CD4-positive, CD25-positive, alpha-beta regulatory T cell (primary cell): ENCODE results near the gene ARFGAP3. TPM values are rescaled to one million over a fixed set of nuclear protein-coding genes. Genes with fewer than 3 reads are reported as not detected.

Experiments used
- ATAC-seq, 2 donors: fragments of 150-1000 bp; cut with Tn5 transposase; one replicate each; pipeline ENCODE4 v1.10.0; 2021; ENCODE audit warnings: low read depth in 2 of 2, moderate number of reproducible peaks in 2 of 2, moderate library complexity in 1 of 2
- DNase-seq, 3 donors: peaks; one replicate each; pipeline versions ENCODE4 v3.0.0 to v3.0.0-alpha.2; 2012 to 2022; ENCODE audit warnings: mixed read lengths in 1 of 3
- H3K27ac ChIP-seq: one replicate; pipeline ENCODE4 v1.7.0; 2013; ENCODE audit warnings: mild to moderate bottlenecking, low read length; ENCODE audit not compliant: insufficient read depth, poor library complexity, severe bottlenecking
- H3K27me3 ChIP-seq: one replicate; pipeline ENCODE4 v1.7.0; 2013; ENCODE audit warnings: low read length; ENCODE audit not compliant: control insufficient read depth, insufficient read depth
- H3K36me3 ChIP-seq: one replicate; pipeline ENCODE4 v1.7.0; 2013; ENCODE audit warnings: mild to moderate bottlenecking, low read length, moderate library complexity; ENCODE audit not compliant: control insufficient read depth, insufficient read depth
- H3K4me1 ChIP-seq: 2 replicates; pipeline ENCODE4 v1.7.0; 2013; ENCODE audit warnings: mild to moderate bottlenecking, low read length; ENCODE audit not compliant: insufficient read depth, control insufficient read depth, poor library complexity, severe bottlenecking
- H3K4me3 ChIP-seq: one replicate; pipeline ENCODE4 v1.7.0; 2013; ENCODE audit warnings: low read depth, mild to moderate bottlenecking, low read length, moderate library complexity
- H3K9me3 ChIP-seq, 2 experiments: 1 replicate in 1 of 2; 2 replicates in 1 of 2; pipeline ENCODE4 v1.7.0; 2013; ENCODE audit warnings: low read length in 2 of 2, mild to moderate bottlenecking in 1 of 2, moderate library complexity in 1 of 2; ENCODE audit not compliant: control insufficient read depth in 2 of 2
- H3K27ac Mint-ChIP-seq, 3 donors: one replicate each; pipeline ENCODE4 v1.8.0; 2020 to 2022; ENCODE audit warnings: mild to moderate bottlenecking in 3 of 3, mixed read lengths in 3 of 3, moderate library complexity in 2 of 3
- H3K27me3 Mint-ChIP-seq: one replicate; pipeline ENCODE4 v1.8.0; 2022; ENCODE audit warnings: mild to moderate bottlenecking, mixed read lengths
- H3K36me3 Mint-ChIP-seq: one replicate; pipeline ENCODE4 v1.8.0; 2020; ENCODE audit warnings: mixed read lengths
- H3K4me1 Mint-ChIP-seq, 4 donors: one replicate each; pipeline ENCODE4 v1.8.0; 2020 to 2022; ENCODE audit warnings: mixed read lengths in 4 of 4, mild to moderate bottlenecking in 1 of 4
- H3K4me3 Mint-ChIP-seq, 4 donors: one replicate each; pipeline ENCODE4 v1.8.0; 2020 to 2022; ENCODE audit warnings: mild to moderate bottlenecking in 4 of 4, mixed read lengths in 4 of 4, moderate library complexity in 3 of 4
- H3K9me3 Mint-ChIP-seq, 7 donors: one replicate each; pipeline ENCODE4 v1.8.0; 2020 to 2022; ENCODE audit warnings: mixed read lengths in 7 of 7, mild to moderate bottlenecking in 3 of 7, moderate library complexity in 2 of 7
- polyA plus RNA-seq, 4 donors: library from polyadenylated mRNA; unstranded; fragments of 300-500 nt; fragmentation: Illumina TruSeq; gene quantifications; one replicate each; pipeline ENCODE4 v1.2.3, GENCODE V29; 2021
- total RNA-seq: library from RNA; stranded (reverse); gene quantifications from one replicate; pipeline ENCODE4 v1.2.3, GENCODE V29; 2022

ARFGAP3 gene
- total and polyA plus RNA-seq, 5 donors from 2014 or later = 27.1 to 31.0 (median 28.8) TPM

DNA sequence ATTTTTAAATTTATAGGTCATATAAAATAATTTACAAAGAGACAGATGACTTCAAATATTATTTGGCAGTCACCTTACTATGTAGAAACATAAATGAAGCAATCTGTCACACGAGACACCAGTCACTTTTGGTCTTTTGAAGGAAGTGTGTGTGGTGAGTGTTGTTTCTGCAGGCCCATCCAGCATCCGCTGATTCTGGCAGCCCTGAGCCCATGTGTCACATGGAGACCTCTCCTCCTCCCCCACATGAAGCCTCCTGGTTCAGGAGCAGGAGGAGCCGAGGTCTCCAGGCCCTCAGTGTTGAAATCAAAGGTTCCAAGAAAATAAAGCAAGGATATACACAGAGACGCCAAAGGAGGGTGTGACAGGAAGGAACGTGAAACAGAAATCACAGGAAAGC is 60.1 kb downstream of the ARFGAP3 start:
- Mint-ChIP-seq H3K4me3 (no peak overlapping the region), H3K27ac (no peak overlapping the region), H3K27me3 (no peaks in the 10 kb centered on the region), H3K4me1 (no peaks in the 10 kb centered on the region), H3K36me3 (peaks cover 27% of the 10 kb centered on the region), H3K9me3 (peaks cover 0 to 2% (median 0%) of the 10 kb centered on the region in 7 donors)
- peaks cover 28% of the 10 kb centered on the region for H3K36me3 ChIP-seq
- no peak overlapping the region for H3K27ac ChIP-seq
- H3K4me3 ChIP-seq = no peak overlapping the region
- no peaks in the 10 kb centered on the region for H3K9me3 ChIP-seq
- H3K4me1 ChIP-seq = no peaks in the 10 kb centered on the region
- DNase-seq = no peak
- no peak for ATAC-seq
- H3K27me3 ChIP-seq = no peaks in the 10 kb centered on the region

DNA sequence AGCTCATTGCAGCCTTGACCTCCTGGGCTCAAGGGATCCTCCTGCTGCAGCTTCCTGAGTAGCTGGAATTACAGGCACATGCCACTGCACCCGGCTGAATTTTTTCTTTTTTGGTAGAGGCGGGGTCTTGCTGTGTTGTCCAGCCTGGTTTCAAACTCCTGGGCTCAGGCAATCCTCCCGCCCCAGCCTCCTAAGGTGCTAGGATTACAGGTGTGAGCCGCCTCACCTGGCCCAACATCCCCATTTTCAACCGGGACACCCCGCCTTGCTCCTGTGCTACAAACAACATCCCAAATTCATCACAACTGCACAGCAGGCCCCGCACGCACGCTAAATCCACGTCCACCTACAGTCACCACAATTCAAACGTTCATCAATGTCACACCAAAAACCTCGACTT is 61.0 kb downstream of the ARFGAP3 start:
- Histone ChIP-seq H3K27me3 (no peaks in the 10 kb centered on the region), H3K4me1 (no peaks in the 10 kb centered on the region), H3K4me3 (no peak overlapping the region), H3K27ac (no peak overlapping the region), H3K36me3 (peaks cover 26% of the 10 kb centered on the region), H3K9me3 (no peaks in the 10 kb centered on the region)
- Mint-ChIP-seq H3K4me3 (no peak overlapping the region), H3K27me3 (no peaks in the 10 kb centered on the region), H3K4me1 (no peaks in the 10 kb centered on the region), H3K36me3 (peaks cover 25% of the 10 kb centered on the region), H3K27ac (no peak overlapping the region), H3K9me3 (peaks cover 0 to 2% (median 0%) of the 10 kb centered on the region in 7 donors)
- DNase-seq (no peak), ATAC-seq (no peak)

DNA sequence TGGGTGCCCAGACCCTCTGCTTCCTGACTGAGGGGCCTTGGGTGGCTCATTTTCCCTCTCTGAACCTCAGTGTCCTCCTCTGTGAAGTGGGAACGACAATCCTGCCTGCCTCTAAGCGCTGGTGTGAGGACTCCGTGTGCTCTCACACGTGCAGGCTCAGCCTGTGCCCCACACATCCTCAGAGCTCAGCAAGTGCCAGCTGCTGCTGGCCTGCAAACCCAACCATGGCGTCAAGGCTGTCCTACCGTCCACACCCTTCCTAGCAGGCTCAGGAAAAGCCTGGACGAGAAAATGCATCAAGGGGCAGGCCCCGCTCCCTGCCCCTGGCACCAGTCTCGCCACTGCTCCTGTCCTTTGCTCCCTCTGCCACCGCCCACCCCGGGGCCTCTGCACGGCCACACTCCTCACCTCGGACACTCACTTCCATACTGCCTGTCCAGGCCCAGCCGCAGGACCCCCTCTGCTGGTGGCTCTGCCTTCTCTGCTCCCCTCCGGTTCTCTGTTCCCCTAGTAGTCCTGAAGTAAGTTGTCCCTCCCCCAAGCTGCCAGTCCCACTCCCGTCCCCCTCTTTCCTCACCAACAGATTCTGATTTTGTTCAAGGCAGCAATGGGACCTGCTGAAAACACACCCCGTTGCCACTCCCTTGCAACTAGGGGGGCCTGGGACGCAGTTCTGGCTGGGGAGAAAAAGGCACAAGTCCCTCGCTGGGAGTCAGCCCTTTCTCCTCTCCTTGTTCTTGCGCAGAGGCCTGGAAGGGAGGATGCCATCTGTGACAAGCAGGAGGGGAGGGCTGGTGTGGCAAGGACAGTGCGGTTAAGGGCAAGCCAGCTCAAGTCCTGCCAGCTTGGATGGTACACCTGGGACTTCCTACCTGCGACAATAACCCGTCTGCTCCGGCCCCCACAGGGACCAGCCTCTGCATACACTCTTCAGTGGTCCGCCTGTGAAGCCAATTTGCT is 62.2 kb downstream of the ARFGAP3 start:
- Histone ChIP-seq H3K4me1 (no peaks in the 10 kb centered on the region), H3K4me3 (no peak overlapping the region), H3K36me3 (peaks cover 22% of the 10 kb centered on the region), H3K9me3 (no peaks in the 10 kb centered on the region), H3K27ac (no peak overlapping the region), H3K27me3 (no peaks in the 10 kb centered on the region)
- DNase-seq = no peak
- H3K27ac Mint-ChIP-seq = peak overlapping the region in 1 of 3 donors; percentile 62
- H3K27me3 Mint-ChIP-seq = no peaks in the 10 kb centered on the region
- H3K4me1 Mint-ChIP-seq = no peaks in the 10 kb centered on the region
- peaks cover 17% of the 10 kb centered on the region for H3K36me3 Mint-ChIP-seq
- no peak for ATAC-seq
- H3K9me3 Mint-ChIP-seq = peaks cover 0 to 2% (median 0%) of the 10 kb centered on the region in 7 donors
- H3K4me3 Mint-ChIP-seq = peak overlapping the region in 2 of 4 donors; percentile 24 to 77

DNA sequence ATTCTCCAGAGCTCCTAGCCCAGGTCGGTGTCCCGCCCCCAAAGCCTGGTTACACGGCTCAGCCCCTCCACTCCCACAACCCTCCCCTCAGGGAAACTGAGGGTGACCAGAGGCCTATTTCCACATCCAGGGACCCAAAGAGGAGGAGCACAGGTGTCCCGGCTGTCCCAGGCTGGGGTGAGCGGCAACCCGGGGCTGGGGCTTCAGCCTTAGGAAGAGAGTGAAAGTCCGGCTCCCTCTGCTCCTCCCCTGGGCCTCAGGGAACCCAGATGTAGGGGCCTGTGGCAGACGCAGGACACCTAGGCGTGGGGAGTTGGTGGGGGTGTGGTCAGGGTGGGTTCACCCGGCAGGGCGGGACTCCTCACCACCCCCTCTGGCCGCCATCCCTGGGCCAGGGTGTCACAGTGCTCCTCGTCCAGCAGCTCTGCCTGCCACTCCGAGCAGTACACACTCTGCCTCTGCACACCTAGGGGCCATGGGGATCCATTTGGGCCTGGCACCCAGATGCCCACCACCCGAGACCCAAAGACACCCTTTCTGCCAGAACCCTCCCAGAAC is 63.1 kb downstream of the ARFGAP3 start:
- Mint-ChIP-seq H3K36me3 (peaks cover 14% of the 10 kb centered on the region), H3K4me3 (no peak overlapping the region)
- H3K27me3 ChIP-seq = no peaks in the 10 kb centered on the region

DNA sequence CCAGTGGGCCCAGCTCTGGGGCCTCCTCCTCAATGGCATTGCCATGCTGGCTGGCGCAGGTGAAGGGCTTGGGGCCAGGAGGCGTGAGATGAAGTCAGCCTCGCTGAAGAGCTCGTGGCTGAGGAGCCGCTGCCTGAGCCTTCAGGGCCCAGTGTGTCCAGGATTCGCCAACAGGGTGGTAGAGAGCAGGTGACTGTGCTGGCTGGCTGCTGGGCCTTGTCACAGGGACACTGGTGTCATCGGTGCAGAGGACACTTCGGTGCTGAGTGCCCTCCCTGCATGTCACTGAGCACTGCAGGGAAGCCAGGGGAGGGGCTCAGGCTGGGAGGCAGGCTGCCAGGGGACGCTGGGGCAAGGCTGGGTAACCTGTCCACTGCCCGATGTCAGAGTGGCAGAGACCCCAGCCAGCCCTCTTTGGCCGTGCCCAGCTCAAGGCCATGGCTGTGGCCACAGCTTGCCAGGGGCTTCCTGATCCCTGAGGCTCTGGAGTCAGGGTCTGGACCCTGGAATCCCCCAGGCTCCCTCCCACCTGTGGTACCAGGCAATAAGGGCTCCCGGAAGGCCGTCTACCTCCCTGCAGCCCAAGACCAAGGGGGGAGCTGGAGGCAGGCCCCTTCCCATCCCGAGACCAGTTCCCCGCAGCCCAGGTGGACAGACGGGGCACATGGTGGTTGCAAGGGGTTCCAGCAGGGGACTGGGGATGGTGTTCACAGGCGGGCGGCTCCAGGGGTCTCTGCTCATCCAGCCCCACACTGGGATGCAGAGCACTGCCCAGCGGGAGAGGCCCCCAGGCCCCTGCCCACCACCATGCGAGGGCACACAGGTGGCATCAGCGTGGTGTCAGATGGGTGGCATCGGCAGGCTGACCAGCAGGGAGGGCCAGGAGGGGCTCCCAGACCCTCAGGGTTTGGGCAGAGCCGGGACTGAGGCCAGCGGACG is 63.9 kb downstream of the ARFGAP3 start:
- peak overlapping the region in 1 of 3 donors; percentile 71 for H3K27ac Mint-ChIP-seq
- peak in 1 of 2 donors; percentile 15 for ATAC-seq

More for the DNA sequence above, 63.1 kb downstream of the ARFGAP3 start:
- Histone ChIP-seq H3K4me1 (no peaks in the 10 kb centered on the region), H3K4me3 (no peak overlapping the region), H3K27ac (no peak overlapping the region), H3K36me3 (peaks cover 17% of the 10 kb centered on the region), H3K9me3 (no peaks in the 10 kb centered on the region)
- no peaks in the 10 kb centered on the region for H3K27me3 Mint-ChIP-seq
- ATAC-seq (no peak), DNase-seq (no peak)
- peaks cover 0 to 2% (median 0%) of the 10 kb centered on the region in 7 donors for H3K9me3 Mint-ChIP-seq
- no peaks in the 10 kb centered on the region for H3K4me1 Mint-ChIP-seq
- no peak overlapping the region for H3K27ac Mint-ChIP-seq

DNA sequence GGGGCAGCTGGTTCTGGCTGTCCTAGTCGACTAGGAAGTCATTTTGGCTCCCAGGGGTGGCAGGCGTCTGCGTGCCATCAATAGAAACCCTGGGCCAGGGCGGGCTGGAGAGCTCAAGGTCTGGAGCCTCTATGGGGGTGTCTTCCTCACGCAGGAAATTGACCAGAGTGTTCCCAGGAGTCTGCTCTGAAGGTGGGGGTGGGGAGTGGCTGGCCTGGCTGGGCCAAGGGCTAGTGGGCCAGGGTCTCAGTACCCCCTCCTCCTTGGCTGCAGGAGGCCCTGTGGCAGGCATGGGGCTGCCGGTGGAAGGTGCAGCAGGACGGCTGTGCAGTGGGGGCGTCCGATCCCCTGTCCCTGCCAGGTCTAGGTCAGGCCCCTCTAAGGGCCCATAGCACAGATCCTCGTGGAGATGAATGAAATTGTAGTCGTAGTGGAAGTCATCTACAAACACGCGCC is 64.6 kb downstream of the ARFGAP3 start:
- peaks cover 0 to 2% (median 0%) of the 10 kb centered on the region in 7 donors for H3K9me3 Mint-ChIP-seq
- H3K27ac Mint-ChIP-seq = no peak overlapping the region
- no peak overlapping the region for H3K4me3 ChIP-seq
- H3K36me3 Mint-ChIP-seq = peaks cover 12% of the 10 kb centered on the region
- H3K27me3 ChIP-seq = no peaks in the 10 kb centered on the region
- H3K27ac ChIP-seq = no peak overlapping the region
- ATAC-seq = no peak
- no peaks in the 10 kb centered on the region for H3K27me3 Mint-ChIP-seq
- H3K4me1 ChIP-seq = no peaks in the 10 kb centered on the region
- H3K36me3 ChIP-seq = peaks cover 6% of the 10 kb centered on the region
- H3K4me1 Mint-ChIP-seq = no peaks in the 10 kb centered on the region
- H3K9me3 ChIP-seq = no peaks in the 10 kb centered on the region
- no peak overlapping the region for H3K4me3 Mint-ChIP-seq
- no peak for DNase-seq

More for the DNA sequence above, 63.9 kb downstream of the ARFGAP3 start:
- no peak for DNase-seq
- Histone ChIP-seq H3K4me1 (no peaks in the 10 kb centered on the region), H3K27ac (no peak overlapping the region), H3K27me3 (no peaks in the 10 kb centered on the region), H3K36me3 (peaks cover 13% of the 10 kb centered on the region), H3K4me3 (no peak overlapping the region), H3K9me3 (no peaks in the 10 kb centered on the region)
- Mint-ChIP-seq H3K4me1 (no peaks in the 10 kb centered on the region), H3K4me3 (no peak overlapping the region), H3K27me3 (no peaks in the 10 kb centered on the region), H3K36me3 (peaks cover 14% of the 10 kb centered on the region), H3K9me3 (peaks cover 0 to 2% (median 0%) of the 10 kb centered on the region in 7 donors)

DNA sequence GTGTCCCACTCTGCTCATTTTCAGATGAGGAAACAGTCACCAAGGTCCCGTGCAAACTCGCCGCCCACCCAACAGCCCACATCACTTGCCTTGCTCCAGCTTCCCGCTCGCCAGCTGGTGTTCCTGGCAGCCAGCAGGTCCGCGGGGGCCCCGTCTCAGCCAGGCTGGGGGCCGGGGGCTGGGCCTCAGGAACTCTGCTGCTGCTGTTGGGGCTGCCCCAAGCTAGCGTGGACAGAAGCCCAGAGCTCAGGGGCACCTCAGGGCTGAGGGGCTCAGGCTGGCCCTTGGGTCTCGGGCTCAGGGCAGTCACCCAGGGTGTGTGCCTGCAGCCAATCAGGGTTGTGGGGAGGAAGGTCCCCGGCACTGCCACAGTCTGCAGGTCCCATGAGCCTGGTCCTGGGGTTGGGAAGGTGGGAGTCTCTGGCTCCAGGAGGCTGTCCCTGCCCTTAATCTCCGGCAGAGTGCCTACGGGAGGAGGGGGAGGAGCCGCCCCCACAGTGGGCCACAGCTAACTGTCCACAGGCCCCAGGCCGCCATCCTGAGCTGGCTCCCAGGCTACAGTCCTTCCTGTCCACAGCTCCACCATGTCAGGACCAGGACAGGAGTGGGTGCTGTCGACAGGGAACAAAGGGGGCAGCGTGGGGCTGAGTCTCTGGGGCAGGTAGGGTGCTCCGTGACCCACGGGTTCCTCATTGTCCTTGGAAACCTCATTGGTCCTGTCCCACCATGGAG is 65.2 kb downstream of the ARFGAP3 start:
- no peak overlapping the region for H3K4me3 Mint-ChIP-seq
- Histone ChIP-seq H3K27ac (no peak overlapping the region), H3K27me3 (no peaks in the 10 kb centered on the region), H3K36me3 (peaks cover 5% of the 10 kb centered on the region), H3K9me3 (no peaks in the 10 kb centered on the region), H3K4me1 (no peaks in the 10 kb centered on the region), H3K4me3 (no peak overlapping the region)
- H3K27ac Mint-ChIP-seq = no peak overlapping the region
- no peaks in the 10 kb centered on the region for H3K27me3 Mint-ChIP-seq
- peaks cover 10% of the 10 kb centered on the region for H3K36me3 Mint-ChIP-seq
- ATAC-seq (no peak), DNase-seq (no peak)
- H3K9me3 Mint-ChIP-seq = peaks cover 0 to 2% (median 0%) of the 10 kb centered on the region in 7 donors
- no peaks in the 10 kb centered on the region for H3K4me1 Mint-ChIP-seq
